Loucy (cell line): ENCODE results near the gene RDH14.

Source experiments
- EZH2phosphoT487 ChIP-seq: fragments of 200-600 bp; IDR thresholded peaks from 2 replicates; pipeline ENCODE4 v1.6.1; 2018; ENCODE audit warnings: antibody characterized with exemption, mild to moderate bottlenecking, moderate library complexity, borderline replicate concordance
- TF ChIP-seq, protein P1 (sequence below): fragments of 200-600 bp; sonication (generic); conservative IDR thresholded peaks from 2 replicates; pipeline ENCODE4 v1.5.1; 2014; ENCODE audit warnings: mild to moderate bottlenecking, antibody characterized with exemption, low read length

DNA sequence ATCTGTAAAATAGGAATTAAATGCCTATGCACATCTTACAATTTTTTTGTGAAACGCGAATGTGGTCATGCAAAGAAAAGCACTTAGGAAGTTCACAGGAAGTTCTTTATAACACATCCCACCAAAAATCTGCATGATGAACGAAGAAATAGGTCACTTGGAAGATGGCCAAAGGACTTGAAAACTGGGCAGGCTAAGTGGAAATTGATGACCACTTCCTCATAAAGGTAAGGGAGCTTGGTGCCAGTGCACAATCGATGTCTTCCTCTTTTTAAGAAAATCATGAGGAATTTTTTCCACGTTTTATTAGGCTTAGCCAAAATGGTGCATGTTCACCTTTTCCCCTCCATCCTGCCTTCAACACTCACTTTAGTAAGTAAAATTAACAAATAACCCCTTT is 37.2 kb upstream of the RDH14 start:
- TF ChIP-seq, protein P1, sequence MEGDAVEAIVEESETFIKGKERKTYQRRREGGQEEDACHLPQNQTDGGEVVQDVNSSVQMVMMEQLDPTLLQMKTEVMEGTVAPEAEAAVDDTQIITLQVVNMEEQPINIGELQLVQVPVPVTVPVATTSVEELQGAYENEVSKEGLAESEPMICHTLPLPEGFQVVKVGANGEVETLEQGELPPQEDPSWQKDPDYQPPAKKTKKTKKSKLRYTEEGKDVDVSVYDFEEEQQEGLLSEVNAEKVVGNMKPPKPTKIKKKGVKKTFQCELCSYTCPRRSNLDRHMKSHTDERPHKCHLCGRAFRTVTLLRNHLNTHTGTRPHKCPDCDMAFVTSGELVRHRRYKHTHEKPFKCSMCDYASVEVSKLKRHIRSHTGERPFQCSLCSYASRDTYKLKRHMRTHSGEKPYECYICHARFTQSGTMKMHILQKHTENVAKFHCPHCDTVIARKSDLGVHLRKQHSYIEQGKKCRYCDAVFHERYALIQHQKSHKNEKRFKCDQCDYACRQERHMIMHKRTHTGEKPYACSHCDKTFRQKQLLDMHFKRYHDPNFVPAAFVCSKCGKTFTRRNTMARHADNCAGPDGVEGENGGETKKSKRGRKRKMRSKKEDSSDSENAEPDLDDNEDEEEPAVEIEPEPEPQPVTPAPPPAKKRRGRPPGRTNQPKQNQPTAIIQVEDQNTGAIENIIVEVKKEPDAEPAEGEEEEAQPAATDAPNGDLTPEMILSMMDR = no peak
- TF ChIP-seq EZH2phosphoT487 = no peak
